GM23248 (cell line): ENCODE measurements around the gene ISYNA1. TPM values are rescaled to one million over a fixed set of nuclear protein-coding genes. Genes with fewer than 3 reads are reported as not detected.

Experiments
- DNase-seq: peaks from one replicate; pipeline ENCODE4 v3.0.0-alpha.2; 2015
- H2AFZ ChIP-seq: fragments of 200-600 bp; sonication (generic); 2 replicates; pipeline ENCODE4 v1.6.1; 2016; ENCODE audit warnings: antibody characterized with exemption
- H3F3A ChIP-seq: fragments of 200-600 bp; sonication (generic); 2 replicates; pipeline ENCODE4 v1.6.1; 2016; ENCODE audit warnings: mild to moderate bottlenecking, antibody characterized with exemption, mixed run types; ENCODE audit not compliant: insufficient read depth
- H3K27ac ChIP-seq: fragments of 200-600 bp; sonication (generic); 2 replicates; pipeline ENCODE4 v1.5.1; 2016; ENCODE audit warnings: mild to moderate bottlenecking
- H3K27me3 ChIP-seq: fragments of 200-600 bp; sonication (generic); replicated peaks from 2 replicates; pipeline ENCODE4 v1.6.1; 2016; ENCODE audit warnings: mild to moderate bottlenecking; ENCODE audit not compliant: insufficient read depth
- H3K36me3 ChIP-seq: fragments of 200-600 bp; sonication (generic); 2 replicates; pipeline ENCODE4 v1.6.1; 2016; ENCODE audit warnings: low read depth, mild to moderate bottlenecking
- H3K4me1 ChIP-seq: fragments of 200-600 bp; sonication (generic); 2 replicates; pipeline ENCODE4 v1.6.1; 2016; ENCODE audit warnings: mild to moderate bottlenecking; ENCODE audit not compliant: insufficient read depth
- H3K4me2 ChIP-seq: fragments of 200-600 bp; sonication (generic); one replicate; pipeline ENCODE4 v1.6.1; 2016; ENCODE audit warnings: mild to moderate bottlenecking; ENCODE audit not compliant: unreplicated experiment
- H3K4me3 ChIP-seq: fragments of 200-600 bp; sonication (generic); 2 replicates; pipeline ENCODE4 v1.5.1; 2016; ENCODE audit warnings: mild to moderate bottlenecking
- H3K79me2 ChIP-seq: fragments of 200-600 bp; sonication (generic); 2 replicates; pipeline ENCODE4 v1.6.1; 2016; ENCODE audit warnings: mild to moderate bottlenecking; ENCODE audit not compliant: insufficient read depth
- H3K9ac ChIP-seq: fragments of 200-600 bp; sonication (generic); 2 replicates; pipeline ENCODE4 v1.6.1; 2016; ENCODE audit warnings: mild to moderate bottlenecking
- H3K9me2 ChIP-seq: fragments of 200-600 bp; sonication (generic); 2 replicates; pipeline ENCODE4 v1.6.1; 2016; ENCODE audit warnings: mixed run types, mild to moderate bottlenecking, moderate library complexity; ENCODE audit not compliant: insufficient read depth
- H3K9me3 ChIP-seq: fragments of 200-600 bp; sonication (generic); one replicate; pipeline ENCODE4 v1.6.1; 2017; ENCODE audit warnings: low read depth
- H4K20me1 ChIP-seq: fragments of 200-600 bp; sonication (generic); 2 replicates; pipeline ENCODE4 v1.6.0; 2016; ENCODE audit not compliant: insufficient read depth
- EZH2 ChIP-seq: fragments of 200-600 bp; sonication (generic); IDR thresholded peaks from 2 replicates; pipeline ENCODE4 v1.6.1; 2018; ENCODE audit warnings: antibody characterized with exemption, mild to moderate bottlenecking; ENCODE audit not compliant: insufficient read depth, poor library complexity, severe bottlenecking
- EZH2phosphoT487 ChIP-seq: fragments of 200-600 bp; sonication (generic); IDR thresholded peaks from 2 replicates; pipeline ENCODE4 v1.6.1; 2018; ENCODE audit warnings: antibody characterized with exemption, moderate library complexity, mild to moderate bottlenecking, low read depth; ENCODE audit not compliant: insufficient read depth
- WGBS, 2 experiments: methylation state at CpG; one replicate each; pipeline ENCODE4 v1.1.6; 2015 to 2017; ENCODE audit warnings: low lambda C conversion rate in 2 of 2, low coverage in 1 of 2; ENCODE audit errors: missing lambda C conversion rate in 2 of 2; 5-methylcytosine and 5-hydroxymethylcytosine counted together
- in situ Hi-C: fragments of 300-500 bp; cut with MboI; formaldehyde crosslinking; loops from 2 replicates; pipeline ENCODE4 v1.15.0; 2020
- polyA plus RNA-seq: library from polyadenylated mRNA; unstranded; fragments of >200 nt; fragmentation: Nextera tagmentation; extraction: Ambion mirVana; gene quantifications from 2 replicates; pipeline ENCODE4 v1.2.1, GENCODE V29; 2016
- total RNA-seq: library from RNA; depleted of rRNA; stranded (reverse); fragments of >200 nt; shearing (Covaris generic); gene quantifications from 2 replicates; pipeline ENCODE4 v1.2.3, GENCODE V29; 2014

ISYNA1 gene
- total and polyA plus RNA-seq, 2 experiments from 2014 or later: 5.5 to 17.2 TPM

DNA sequence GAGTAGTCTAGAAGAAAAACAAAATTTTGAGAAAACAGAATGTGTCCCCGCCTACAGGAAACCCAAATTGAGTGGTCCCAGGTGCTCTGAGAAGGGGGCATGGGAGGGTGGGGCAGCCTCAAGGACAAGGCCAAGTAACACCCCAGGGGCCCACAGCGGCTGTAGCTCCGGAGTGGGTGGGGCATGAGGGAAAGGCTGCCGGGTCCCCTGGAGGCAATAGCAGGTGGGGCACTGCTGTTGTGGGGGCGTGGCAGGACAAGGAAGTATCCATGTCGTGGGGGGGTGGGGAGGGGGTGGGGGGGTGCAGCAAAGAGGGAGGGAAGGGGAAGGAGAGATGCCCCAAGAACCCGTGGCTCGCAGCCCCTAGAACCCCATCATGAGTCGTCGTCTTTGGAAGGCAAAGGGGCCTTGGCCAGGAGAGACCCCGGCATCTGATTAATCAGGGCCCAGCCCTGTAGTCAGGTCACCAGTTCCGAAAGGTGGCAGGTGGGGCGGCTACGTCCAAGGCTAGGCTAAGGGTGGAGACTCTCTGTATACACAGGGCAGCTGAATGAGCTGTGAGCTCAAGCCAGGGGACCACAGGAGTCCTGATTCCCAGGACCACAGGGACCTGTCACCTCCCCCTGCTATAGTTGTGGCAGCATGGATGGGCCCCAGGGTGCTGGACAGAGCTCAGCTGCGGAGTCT lies 7.5 kb upstream of the ISYNA1 start:
- H4K20me1 ChIP-seq: no peaks in the 10 kb centered on the region
- peaks cover 13% of the 10 kb centered on the region; the same call in 1 of the 2 replicates for H3K79me2 ChIP-seq
- H3F3A ChIP-seq: peaks cover 5% of the 10 kb centered on the region
- H2AFZ ChIP-seq: no peak overlapping the region
- no peaks in the 10 kb centered on the region for H3K9me3 ChIP-seq
- H3K4me1 ChIP-seq: no peaks in the 10 kb centered on the region
- DNase-seq: no peak
- peaks cover 13% of the 10 kb centered on the region; the same call in 1 of the 2 replicates for H3K36me3 ChIP-seq
- H3K4me2 ChIP-seq: no peak overlapping the region
- in situ Hi-C loops: no loop called here
- H3K27ac ChIP-seq: no peak overlapping the region
- no peaks in the 10 kb centered on the region for H3K9me2 ChIP-seq
- whole genome bisulfite sequencing, 2 experiments: 82 to 95% methylated on average over 6 to 15 of the region's 15 CpGs
- H3K27me3 ChIP-seq: no peaks in the 10 kb centered on the region
- H3K9ac ChIP-seq: no peak overlapping the region
- TF ChIP-seq EZH2phosphoT487 (no peak), EZH2 (no peak)
- H3K4me3 ChIP-seq: no peak overlapping the region

DNA sequence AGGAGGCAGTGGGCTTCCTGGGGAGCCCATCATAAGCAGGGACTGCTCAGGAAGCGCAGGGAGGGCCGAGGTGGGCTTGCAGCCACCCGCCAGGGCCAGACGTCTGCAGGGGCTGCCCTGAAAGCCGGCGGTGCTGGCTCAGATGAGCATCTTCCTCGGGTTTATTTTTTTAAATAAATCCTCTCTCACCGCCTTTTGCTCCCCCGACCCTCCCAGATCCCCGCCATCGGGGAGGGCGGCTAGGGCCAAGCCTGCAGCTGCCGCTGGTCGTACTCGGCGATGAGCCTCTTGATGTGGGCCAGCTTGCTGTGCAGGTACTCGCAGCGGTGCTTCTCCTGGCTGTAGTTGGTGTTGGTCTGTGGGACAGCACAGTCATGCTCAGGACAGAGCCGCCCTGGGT lies 6.6 kb upstream of the ISYNA1 start:
- no peaks in the 10 kb centered on the region for H4K20me1 ChIP-seq
- TF ChIP-seq EZH2: no peak
- no peak for TF ChIP-seq EZH2phosphoT487
- DNase-seq: no peak
- 90 to 95% methylated on average over 16 to 19 of the region's 19 CpGs for WGBS, 2 experiments
- H3K9me3 ChIP-seq: no peaks in the 10 kb centered on the region
- no peak overlapping the region for H3K4me3 ChIP-seq
- no peaks in the 10 kb centered on the region for H3K27me3 ChIP-seq
- H3F3A ChIP-seq: peaks cover 13% of the 10 kb centered on the region
- no peak overlapping the region for H3K4me2 ChIP-seq
- H3K4me1 ChIP-seq: no peaks in the 10 kb centered on the region
- H3K79me2 ChIP-seq: peaks cover 9% of the 10 kb centered on the region; the same call in 1 of the 2 replicates
- H3K36me3 ChIP-seq: peaks cover 8% of the 10 kb centered on the region; the same call in 1 of the 2 replicates
- H3K9me2 ChIP-seq: no peaks in the 10 kb centered on the region
- H2AFZ ChIP-seq: no peak overlapping the region
- in situ Hi-C loops: no loop called here
- no peak overlapping the region for H3K27ac ChIP-seq
- no peak overlapping the region for H3K9ac ChIP-seq

DNA sequence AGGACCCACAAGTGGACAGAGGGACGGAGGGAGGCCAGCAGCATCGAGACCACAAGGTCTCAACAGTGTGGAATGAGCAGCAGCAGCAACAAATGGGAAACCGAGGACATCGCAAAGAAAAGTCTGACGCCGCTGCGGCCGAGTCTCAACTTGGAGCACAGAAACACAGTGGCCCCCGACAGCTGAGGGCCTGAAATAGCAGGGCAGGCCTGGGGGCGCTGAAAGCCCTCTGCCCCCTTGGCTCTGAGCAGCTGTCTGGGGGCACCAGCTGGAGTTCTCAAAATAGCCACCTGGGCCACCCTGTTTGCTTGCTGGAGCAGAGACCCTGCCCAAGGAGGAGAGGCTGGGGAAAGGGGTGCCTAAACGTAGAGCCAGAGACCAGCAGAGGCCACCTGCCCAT lies 5.9 kb upstream of the ISYNA1 start:
- Histone ChIP-seq H3K79me2 (peaks cover 3% of the 10 kb centered on the region; the same call in 1 of the 2 replicates), H3K9ac (no peak overlapping the region), H3K4me3 (no peak overlapping the region), H3K27ac (no peak overlapping the region), H3K36me3 (peaks cover 8% of the 10 kb centered on the region; the same call in 1 of the 2 replicates), H3K27me3 (no peaks in the 10 kb centered on the region), H3K4me2 (no peak overlapping the region), H3K9me2 (no peaks in the 10 kb centered on the region), H3F3A (peaks cover 19% of the 10 kb centered on the region), H2AFZ (no peak overlapping the region), H3K9me3 (no peaks in the 10 kb centered on the region), H3K4me1 (no peaks in the 10 kb centered on the region), H4K20me1 (no peaks in the 10 kb centered on the region)
- in situ Hi-C loops: no loop called here
- DNase-seq: no peak
- WGBS, 2 experiments: 92 to 93% methylated on average over 11 of the region's 11 CpGs
- TF ChIP-seq EZH2 (no peak), EZH2phosphoT487 (no peak)

DNA sequence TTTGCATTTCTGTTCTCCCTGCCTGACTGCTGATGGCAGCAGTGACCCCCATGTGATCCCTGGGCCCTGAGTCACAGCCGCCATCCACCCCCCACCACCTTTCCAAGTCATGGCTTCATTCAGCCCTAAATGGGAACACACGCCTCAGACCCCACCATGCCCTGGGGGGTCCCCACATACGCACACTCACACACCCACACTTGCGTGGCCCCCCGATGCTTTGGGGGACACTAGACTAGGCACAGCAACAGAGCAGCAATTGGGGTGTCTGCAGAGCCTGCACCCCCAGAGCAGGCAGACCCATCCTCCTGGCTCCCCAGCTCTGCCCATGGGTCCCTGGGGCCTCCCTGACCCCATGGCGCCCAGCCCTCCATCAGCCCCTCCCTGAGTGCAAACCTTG lies 5.5 kb upstream of the ISYNA1 start:
- H4K20me1 ChIP-seq: no peaks in the 10 kb centered on the region
- H2AFZ ChIP-seq: no peak overlapping the region
- no peaks in the 10 kb centered on the region for H3K79me2 ChIP-seq
- TF ChIP-seq EZH2 (no peak), EZH2phosphoT487 (no peak)
- no peak for DNase-seq
- peaks cover 8% of the 10 kb centered on the region; the same call in 1 of the 2 replicates for H3K36me3 ChIP-seq
- H3K27ac ChIP-seq: no peak overlapping the region
- no peaks in the 10 kb centered on the region for H3K9me2 ChIP-seq
- WGBS, 2 experiments: 95 to 98% methylated on average over 6 of the region's 6 CpGs
- no peaks in the 10 kb centered on the region for H3K9me3 ChIP-seq
- H3K27me3 ChIP-seq: no peaks in the 10 kb centered on the region
- no peak overlapping the region for H3K9ac ChIP-seq
- no peak overlapping the region for H3K4me3 ChIP-seq
- H3K4me2 ChIP-seq: no peak overlapping the region
- no peaks in the 10 kb centered on the region for H3K4me1 ChIP-seq
- in situ Hi-C loops: no loop called here
- H3F3A ChIP-seq: peaks cover 23% of the 10 kb centered on the region
